Uterus (tissue), 4 donors: ENCODE data around the gene TMEM30B. TPM values are rescaled to one million over a fixed set of nuclear protein-coding genes. Genes with fewer than 3 reads are reported as not detected.

Source experiments
- DNase-seq, 2 donors: peaks; one replicate each; pipeline ENCODE4 v3.0.0-alpha.2; 2019 to 2020
- H3K27ac ChIP-seq, 2 donors: fragments of 200-600 bp; sonication (generic); 1 replicate in 1 of 2; 2 replicates in 1 of 2; pipeline ENCODE4 v1.5.1; 2016 to 2018
- H3K27me3 ChIP-seq, 2 donors: fragments of 200-600 bp; sonication (generic); one replicate each; pipeline ENCODE4 v1.5.1; 2018 to 2019; ENCODE audit warnings: control low read depth in 1 of 2
- H3K36me3 ChIP-seq, 2 donors: fragments of 200-600 bp; sonication (generic); one replicate each; pipeline ENCODE4 v1.5.1; 2019; ENCODE audit warnings: control low read depth in 1 of 2
- H3K4me1 ChIP-seq, 2 donors: fragments of 200-600 bp; sonication (generic); one replicate each; pipeline ENCODE4 v1.5.1; 2018 to 2019; ENCODE audit warnings: control low read depth in 1 of 2
- H3K4me3 ChIP-seq, 2 donors: fragments of 200-600 bp; sonication (generic); 1 replicate in 1 of 2; 2 replicates in 1 of 2; pipeline ENCODE4 v1.5.1; 2018 to 2019; ENCODE audit warnings: mild to moderate bottlenecking in 1 of 2
- H3K9me3 ChIP-seq, 2 donors: fragments of 200-600 bp; sonication (generic); one replicate each; pipeline ENCODE4 v1.5.1; 2019; ENCODE audit warnings: control low read depth in 1 of 2
- POLR2A ChIP-seq, 2 donors: fragments of 450-650 bp; IDR thresholded peaks; one replicate each; pipeline ENCODE4 v1.6.1; 2016; ENCODE audit warnings: antibody characterized with exemption in 2 of 2, mild to moderate bottlenecking in 1 of 2, moderate library complexity in 1 of 2
- intact Hi-C: fragments of 100-400 bp; cut with DNase I; formaldehyde crosslinking; loops from one replicate; pipeline ENCODE4 v1.15.1; 2023; ENCODE audit warnings: low total_unique reads
- total RNA-seq, 4 donors: library from RNA; depleted of rRNA in 3 of 4; stranded (reverse); fragments of >200 nt in 3 of 4; gene quantifications; one replicate each; pipeline versions ENCODE4 v1.1.0 to v1.2.4, GENCODE V29; 2014 to 2023
- TF ChIP-seq, protein P1 (sequence below), 4 experiments: fragments of 200-600 bp in 2 of 4; fragments of 450-650 bp in 2 of 4; sonication (generic) in 2 of 4; IDR thresholded peaks; one replicate each; pipeline ENCODE4 v1.5.1; 2016 to 2019; ENCODE audit warnings: antibody characterized with exemption in 4 of 4, mild to moderate bottlenecking in 2 of 4, moderate library complexity in 1 of 4
- donor health status: DM: yes; HTN: yes; CAD: no.

The TMEM30B gene
- total RNA-seq, 4 donors from 2014 or later = 1.8 to 6.4 (median 3.3) TPM

DNA sequence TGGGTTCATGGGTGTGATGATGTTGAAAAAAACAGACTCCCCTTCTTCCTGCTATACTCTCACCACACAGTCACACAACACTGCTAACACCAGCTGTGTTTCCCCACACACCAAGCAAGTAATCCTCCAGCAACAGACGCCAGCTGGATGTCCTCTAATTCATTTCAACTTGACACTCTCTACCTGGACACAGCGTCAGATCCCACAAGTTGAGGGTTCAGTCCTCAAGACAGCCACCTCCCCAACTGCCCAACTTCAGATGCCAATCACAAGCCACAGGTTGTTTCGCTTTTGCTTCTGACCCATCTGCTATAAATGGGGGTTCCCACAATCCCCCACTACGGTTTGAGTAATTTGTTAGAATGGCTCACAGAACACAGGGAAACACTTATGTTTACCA is 49.3 kb downstream of the TMEM30B start:
- TF ChIP-seq, protein P1, sequence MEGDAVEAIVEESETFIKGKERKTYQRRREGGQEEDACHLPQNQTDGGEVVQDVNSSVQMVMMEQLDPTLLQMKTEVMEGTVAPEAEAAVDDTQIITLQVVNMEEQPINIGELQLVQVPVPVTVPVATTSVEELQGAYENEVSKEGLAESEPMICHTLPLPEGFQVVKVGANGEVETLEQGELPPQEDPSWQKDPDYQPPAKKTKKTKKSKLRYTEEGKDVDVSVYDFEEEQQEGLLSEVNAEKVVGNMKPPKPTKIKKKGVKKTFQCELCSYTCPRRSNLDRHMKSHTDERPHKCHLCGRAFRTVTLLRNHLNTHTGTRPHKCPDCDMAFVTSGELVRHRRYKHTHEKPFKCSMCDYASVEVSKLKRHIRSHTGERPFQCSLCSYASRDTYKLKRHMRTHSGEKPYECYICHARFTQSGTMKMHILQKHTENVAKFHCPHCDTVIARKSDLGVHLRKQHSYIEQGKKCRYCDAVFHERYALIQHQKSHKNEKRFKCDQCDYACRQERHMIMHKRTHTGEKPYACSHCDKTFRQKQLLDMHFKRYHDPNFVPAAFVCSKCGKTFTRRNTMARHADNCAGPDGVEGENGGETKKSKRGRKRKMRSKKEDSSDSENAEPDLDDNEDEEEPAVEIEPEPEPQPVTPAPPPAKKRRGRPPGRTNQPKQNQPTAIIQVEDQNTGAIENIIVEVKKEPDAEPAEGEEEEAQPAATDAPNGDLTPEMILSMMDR (IDR thresholded peaks at IDR 0.05) = no peak
- TF ChIP-seq POLR2A (IDR thresholded peaks at IDR 0.05) = no peak
- H3K36me3 ChIP-seq = no peaks in the 10 kb centered on the region
- H3K27ac ChIP-seq = no peak overlapping the region
- intact Hi-C loops = no loop called here
- H3K27me3 ChIP-seq = no peaks in the 10 kb centered on the region
- no peaks in the 10 kb centered on the region for H3K4me1 ChIP-seq
- H3K4me3 ChIP-seq = no peak overlapping the region
- DNase-seq = no peak
- H3K9me3 ChIP-seq = no peaks in the 10 kb centered on the region

DNA sequence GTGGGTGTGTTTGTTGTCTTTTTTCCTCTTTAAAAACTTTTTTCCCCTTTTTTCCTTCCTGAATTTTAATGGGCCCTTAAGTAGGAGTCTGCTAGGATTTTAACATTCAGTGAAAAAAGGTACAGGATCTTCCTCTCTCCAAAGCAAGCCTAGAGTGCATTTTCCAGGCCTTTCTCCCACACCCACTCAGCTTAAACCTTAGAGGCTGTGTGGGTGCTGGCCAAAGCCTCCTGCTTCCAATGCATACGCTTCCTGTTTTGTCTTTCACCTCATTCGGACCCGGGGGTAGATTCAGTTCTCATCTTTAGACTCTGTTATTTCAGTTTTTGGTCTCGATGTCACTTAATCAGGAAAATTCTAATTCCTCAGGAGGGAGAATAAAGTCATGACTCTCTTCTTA is 51.2 kb downstream of the TMEM30B start:
- Histone ChIP-seq H3K27me3 (no peaks in the 10 kb centered on the region), H3K27ac (no peak overlapping the region)
- intact Hi-C loops = no loop called here

DNA sequence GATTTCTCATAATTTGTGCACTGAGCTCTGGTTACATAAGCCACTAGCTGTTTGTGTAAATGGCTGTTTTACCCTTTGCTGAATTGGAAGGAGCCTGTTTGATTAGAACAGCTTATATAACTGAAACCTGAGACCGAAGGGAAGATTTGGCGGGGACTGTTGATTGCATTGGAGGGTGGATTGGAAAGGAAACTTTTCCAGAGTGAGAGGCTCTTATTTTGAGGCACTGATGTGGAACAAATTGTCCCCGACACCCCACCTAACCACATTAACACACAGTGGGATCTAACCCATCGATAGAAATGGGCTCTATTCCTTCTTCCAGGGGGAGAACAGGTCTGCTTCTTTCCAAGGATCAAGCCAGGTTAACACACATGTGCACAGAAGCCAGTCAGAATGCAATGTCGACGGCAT is 51.7 kb downstream of the TMEM30B start:
- Histone ChIP-seq H3K27me3 (no peaks in the 10 kb centered on the region), H3K27ac (no peak overlapping the region), H3K9me3 (no peaks in the 10 kb centered on the region), H3K4me3 (no peak overlapping the region), H3K4me1 (no peaks in the 10 kb centered on the region), H3K36me3 (no peaks in the 10 kb centered on the region)
- intact Hi-C loops = no loop called here
- DNase-seq = no peak
- TF ChIP-seq, protein P1 (IDR thresholded peaks at IDR 0.05) = no peak
- no peak for TF ChIP-seq POLR2A (IDR thresholded peaks at IDR 0.05)

More for the DNA sequence above, 51.2 kb downstream of the TMEM30B start:
- Histone ChIP-seq H3K4me1 (no peaks in the 10 kb centered on the region), H3K36me3 (no peaks in the 10 kb centered on the region), H3K9me3 (no peaks in the 10 kb centered on the region), H3K4me3 (no peak overlapping the region)
- TF ChIP-seq POLR2A (IDR thresholded peaks at IDR 0.05) = no peak
- TF ChIP-seq, protein P1 (IDR thresholded peaks at IDR 0.05) = no peak
- DNase-seq = no peak

DNA sequence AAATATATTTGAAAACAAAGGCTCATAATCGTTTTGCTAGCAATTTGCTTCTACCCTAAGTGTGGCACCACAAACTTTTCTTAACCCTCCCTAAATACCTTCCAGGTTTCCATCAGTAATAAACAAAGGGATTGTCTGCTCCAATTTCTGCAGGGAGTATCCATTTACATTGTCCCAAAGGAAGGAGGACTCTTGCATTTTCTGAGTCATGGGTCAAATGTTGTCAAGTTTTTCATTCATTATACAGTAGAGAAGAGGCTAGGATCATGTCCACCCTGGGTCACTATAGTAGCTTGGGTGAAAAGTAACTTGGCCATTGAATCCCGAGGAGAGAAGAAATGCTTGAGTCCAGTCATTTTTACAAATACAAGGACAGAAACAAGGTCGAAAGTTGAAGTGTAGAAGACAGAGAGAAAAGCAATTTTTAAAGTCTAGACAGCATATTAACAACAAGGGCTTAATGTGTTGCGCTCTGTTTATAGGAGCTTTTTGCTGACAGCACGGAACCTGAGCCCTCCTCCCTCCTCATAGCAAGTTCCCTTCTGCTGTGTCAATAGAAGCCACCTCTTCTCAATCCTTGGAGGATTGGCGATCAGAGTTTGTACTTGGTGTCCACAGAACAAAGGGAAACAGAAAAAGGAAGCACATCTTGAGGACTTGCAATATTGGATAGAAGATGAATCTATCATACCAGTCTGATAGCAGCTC is 53.1 kb downstream of the TMEM30B start:
- H3K4me3 ChIP-seq = no peak overlapping the region
- H3K4me1 ChIP-seq = no peaks in the 10 kb centered on the region
- H3K27me3 ChIP-seq = no peaks in the 10 kb centered on the region
- TF ChIP-seq POLR2A (IDR thresholded peaks at IDR 0.05) = no peak
- TF ChIP-seq, protein P1 (IDR thresholded peaks at IDR 0.05) = no peak
- no peak overlapping the region for H3K27ac ChIP-seq
- no peak for DNase-seq
- no peaks in the 10 kb centered on the region for H3K36me3 ChIP-seq
- H3K9me3 ChIP-seq = no peaks in the 10 kb centered on the region
- intact Hi-C loops = no loop called here

Other genes with a start within 250 kb of the TMEM30B start
- 100 to 1,000 TPM in 1 of 4 donors, 10 to 100 TPM in 3; 17.9 to 105 (median 63.5) TPM for gene PRKCH, start 40.2 kb upstream of the TMEM30B start, total RNA-seq